Neural cell (in vitro differentiated cells): ENCODE data around the gene SMIM35. TPM values are rescaled to one million over a fixed set of nuclear protein-coding genes. Genes with fewer than 3 reads are reported as not detected.

Experiments used
- H2AFZ ChIP-seq: fragments of 200-600, 300-800 bp; sonication (generic), shearing (Covaris generic); 2 replicates; pipeline ENCODE4 v1.6.0; 2014; ENCODE audit warnings: low read depth, mild to moderate bottlenecking, antibody characterized with exemption, low read length, moderate library complexity
- H3F3A ChIP-seq: fragments of 200-600 bp; shearing (Covaris generic); 2 replicates; pipeline ENCODE4 v1.6.1; 2016; ENCODE audit warnings: mild to moderate bottlenecking, moderate library complexity, mixed read lengths, antibody characterized with exemption, low read length; ENCODE audit not compliant: insufficient read depth, poor library complexity, severe bottlenecking
- H3K27ac ChIP-seq: fragments of 200-600, 300-800 bp; sonication (generic), shearing (Covaris generic); 2 replicates; pipeline ENCODE4 v1.5.1; 2014; ENCODE audit warnings: mild to moderate bottlenecking, low read length, moderate library complexity
- H3K27me3 ChIP-seq: fragments of 300-800, 200-600 bp; sonication (generic), shearing (Covaris generic); 2 replicates; pipeline ENCODE4 v1.6.0; 2014; ENCODE audit warnings: mild to moderate bottlenecking, low read depth, low read length, moderate library complexity; ENCODE audit not compliant: insufficient read depth
- H3K36me3 ChIP-seq: fragments of 300-800, 200-600 bp; sonication (generic), shearing (Covaris generic); 2 replicates; pipeline ENCODE4 v1.5.1; 2014; ENCODE audit warnings: mild to moderate bottlenecking, antibody characterized with exemption, low read length, moderate library complexity; ENCODE audit not compliant: insufficient read depth
- H3K4me2 ChIP-seq: fragments of 300-800, 200-600 bp; sonication (generic), shearing (Covaris generic); 2 replicates; pipeline ENCODE4 v1.6.0; 2014; ENCODE audit warnings: mild to moderate bottlenecking, low read length
- H3K4me3 ChIP-seq: fragments of 300-800, 200-600 bp; sonication (generic), shearing (Covaris generic); 2 replicates; pipeline ENCODE4 v1.5.1; 2014; ENCODE audit warnings: mild to moderate bottlenecking, low read length, moderate library complexity
- H3K79me2 ChIP-seq: fragments of 200-600 bp; shearing (Covaris generic); replicated peaks from 2 replicates; pipeline ENCODE4 v1.6.0; 2014; ENCODE audit warnings: mild to moderate bottlenecking, low read length, moderate library complexity; ENCODE audit not compliant: insufficient read depth
- H3K9ac ChIP-seq: fragments of 300-800, 200-600 bp; sonication (generic), shearing (Covaris generic); 2 replicates; pipeline ENCODE4 v1.6.1; 2016; ENCODE audit warnings: mild to moderate bottlenecking, low read length, mixed read lengths
- H3K9me2 ChIP-seq: fragments of 200-600 bp; shearing (Covaris generic); 2 replicates; pipeline ENCODE4 v1.6.1; 2016; ENCODE audit warnings: mild to moderate bottlenecking, low read length, mixed read lengths; ENCODE audit not compliant: insufficient read depth
- H3K9me3 ChIP-seq: fragments of 200-600, 300-800 bp; sonication (generic), shearing (Covaris generic); 2 replicates; pipeline ENCODE4 v1.6.1; 2016; ENCODE audit warnings: mild to moderate bottlenecking, mixed run types, low read length, moderate library complexity, mixed read lengths
- H4K20me1 ChIP-seq: fragments of 200-600 bp; shearing (Covaris generic); 2 replicates; pipeline ENCODE4 v1.6.1; 2016; ENCODE audit warnings: mild to moderate bottlenecking, mixed run types; ENCODE audit not compliant: insufficient read depth
- CTCF ChIP-seq: fragments of 450-650 bp; IDR thresholded peaks from 2 replicates; pipeline ENCODE4 v1.5.1; 2014; ENCODE audit warnings: antibody characterized with exemption, mild to moderate bottlenecking, moderate library complexity; ENCODE audit not compliant: poor library complexity, severe bottlenecking
- EP300 ChIP-seq: fragments of 450-650 bp; conservative IDR thresholded peaks from 2 replicates; pipeline ENCODE4 v1.6.1; 2014; ENCODE audit warnings: antibody characterized with exemption, mild to moderate bottlenecking, moderate library complexity; ENCODE audit not compliant: poor library complexity, severe bottlenecking
- EZH2 ChIP-seq: fragments of 200-600, 300-800 bp; shearing (Covaris generic), sonication (generic); IDR thresholded peaks from 2 replicates; pipeline ENCODE4 v1.6.1; 2014; ENCODE audit warnings: antibody characterized with exemption, low read length, borderline replicate concordance, mild to moderate bottlenecking; ENCODE audit not compliant: insufficient read depth, poor library complexity, severe bottlenecking
- MXI1 ChIP-seq: fragments of 450-650 bp; conservative IDR thresholded peaks from 2 replicates; pipeline ENCODE4 v1.6.1; 2014; ENCODE audit warnings: antibody characterized with exemption, mild to moderate bottlenecking; ENCODE audit not compliant: poor library complexity, severe bottlenecking
- POLR2AphosphoS5 ChIP-seq: IDR thresholded peaks from 2 replicates; pipeline ENCODE4 v1.6.1; 2012
- RAD21 ChIP-seq: fragments of 450-650 bp; conservative IDR thresholded peaks from 2 replicates; pipeline ENCODE4 v1.6.1; 2014; ENCODE audit warnings: antibody characterized with exemption, mild to moderate bottlenecking, moderate library complexity
- SMC3 ChIP-seq: fragments of 450-650 bp; conservative IDR thresholded peaks from 2 replicates; pipeline ENCODE4 v1.6.1; 2014; ENCODE audit warnings: antibody characterized with exemption, mild to moderate bottlenecking, moderate library complexity; ENCODE audit not compliant: poor library complexity
- TAF1 ChIP-seq: IDR thresholded peaks from 2 replicates; pipeline ENCODE4 v1.6.1; 2012; ENCODE audit warnings: low read depth
- polyA plus RNA-seq: library from polyadenylated mRNA; depleted of rRNA; stranded (reverse); fragments of >200 nt; gene quantifications from 2 replicates; pipeline ENCODE4 v1.2.3, GENCODE V29; 2014
- TF ChIP-seq, protein P1 (sequence below): IDR thresholded peaks from 2 replicates; pipeline ENCODE4 v1.6.1; 2012; ENCODE audit warnings: borderline replicate concordance

SMIM35 gene
- polyA plus RNA-seq, 1 donor from 2014 or later: not detected

- TF ChIP-seq RAD21: no peak
- TF ChIP-seq CTCF: no peak
- no peak for TF ChIP-seq TAF1
- no peak for TF ChIP-seq EP300
- Histone ChIP-seq H3K9me2 (no peaks in the 10 kb centered on the region), H2AFZ (no peak overlapping the region), H3K4me3 (no peak overlapping the region), H3K9ac (no peak overlapping the region), H3K4me2 (no peak overlapping the region), H3K79me2 (no peaks in the 10 kb centered on the region), H3K27ac (no peak overlapping the region), H3K36me3 (no peaks in the 10 kb centered on the region), H3F3A (no peaks in the 10 kb centered on the region), H3K27me3 (no peaks in the 10 kb centered on the region), H4K20me1 (no peaks in the 10 kb centered on the region), H3K9me3 (no peaks in the 10 kb centered on the region)
These were observed 88.0 kb downstream of the SMIM35 start for GRCh38 chr11:117998664-117999353.

GRCh38 chr11:117997823-117998579 is 88.8 kb downstream of the SMIM35 start:
- Histone ChIP-seq H3K36me3 (no peaks in the 10 kb centered on the region), H3K4me2 (no peak overlapping the region), H3K9me3 (no peaks in the 10 kb centered on the region), H3K79me2 (no peaks in the 10 kb centered on the region), H3F3A (no peaks in the 10 kb centered on the region), H3K9me2 (no peaks in the 10 kb centered on the region), H3K4me3 (no peak overlapping the region), H4K20me1 (no peaks in the 10 kb centered on the region), H3K27me3 (no peaks in the 10 kb centered on the region), H3K27ac (no peak overlapping the region), H3K9ac (no peak overlapping the region), H2AFZ (no peak overlapping the region)
- TF ChIP-seq MXI1 (no peak), CTCF (no peak), RAD21 (no peak), EZH2 (no peak), TAF1 (no peak), SMC3 (no peak), POLR2AphosphoS5 (no peak), EP300 (no peak)
- TF ChIP-seq, protein P1, sequence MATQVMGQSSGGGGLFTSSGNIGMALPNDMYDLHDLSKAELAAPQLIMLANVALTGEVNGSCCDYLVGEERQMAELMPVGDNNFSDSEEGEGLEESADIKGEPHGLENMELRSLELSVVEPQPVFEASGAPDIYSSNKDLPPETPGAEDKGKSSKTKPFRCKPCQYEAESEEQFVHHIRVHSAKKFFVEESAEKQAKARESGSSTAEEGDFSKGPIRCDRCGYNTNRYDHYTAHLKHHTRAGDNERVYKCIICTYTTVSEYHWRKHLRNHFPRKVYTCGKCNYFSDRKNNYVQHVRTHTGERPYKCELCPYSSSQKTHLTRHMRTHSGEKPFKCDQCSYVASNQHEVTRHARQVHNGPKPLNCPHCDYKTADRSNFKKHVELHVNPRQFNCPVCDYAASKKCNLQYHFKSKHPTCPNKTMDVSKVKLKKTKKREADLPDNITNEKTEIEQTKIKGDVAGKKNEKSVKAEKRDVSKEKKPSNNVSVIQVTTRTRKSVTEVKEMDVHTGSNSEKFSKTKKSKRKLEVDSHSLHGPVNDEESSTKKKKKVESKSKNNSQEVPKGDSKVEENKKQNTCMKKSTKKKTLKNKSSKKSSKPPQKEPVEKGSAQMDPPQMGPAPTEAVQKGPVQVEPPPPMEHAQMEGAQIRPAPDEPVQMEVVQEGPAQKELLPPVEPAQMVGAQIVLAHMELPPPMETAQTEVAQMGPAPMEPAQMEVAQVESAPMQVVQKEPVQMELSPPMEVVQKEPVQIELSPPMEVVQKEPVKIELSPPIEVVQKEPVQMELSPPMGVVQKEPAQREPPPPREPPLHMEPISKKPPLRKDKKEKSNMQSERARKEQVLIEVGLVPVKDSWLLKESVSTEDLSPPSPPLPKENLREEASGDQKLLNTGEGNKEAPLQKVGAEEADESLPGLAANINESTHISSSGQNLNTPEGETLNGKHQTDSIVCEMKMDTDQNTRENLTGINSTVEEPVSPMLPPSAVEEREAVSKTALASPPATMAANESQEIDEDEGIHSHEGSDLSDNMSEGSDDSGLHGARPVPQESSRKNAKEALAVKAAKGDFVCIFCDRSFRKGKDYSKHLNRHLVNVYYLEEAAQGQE: no peak
